ENCODE results near the gene CAPN7. TPM values are rescaled to one million over a fixed set of nuclear protein-coding genes. Genes with fewer than 3 reads are reported as not detected.
"Not testable (repeated sequence)": the region's sequence is repeated elsewhere in the genome, so short reads cannot be mapped to it uniquely, and the experiment has no call there.

The CAPN7 gene
- 100 to 1,000 TPM in 1 of 2 experiments, 10 to 100 TPM in 1; 98.6 to 101 TPM for total RNA-seq
- 10 to 100 TPM; 17.8 to 33.2 (median 21.4) TPM for polyA plus RNA-seq
- total RNA-seq, result 40.5 to 143 (median 86.7) reads per million in 6 experiments

- ATAC-seq (peak; percentile 87 to 89), DNase-seq (peak; percentile 88 to 96 (median 94))
- H3K27ac Mint-ChIP-seq, result peak within 1 kb of the TSS; percentile 91 to 96 (median 94)
- peak within 1 kb of the TSS; percentile 86 to 97 (median 90) for H3K4me3 Mint-ChIP-seq
- H3K27me3 Mint-ChIP-seq, result no peaks in the 10 kb centered on the region
- no peaks in the 10 kb centered on the region for H3K9me3 Mint-ChIP-seq
- H3K4me1 Mint-ChIP-seq, result peaks cover 8 to 46% (median 35%) of the 10 kb centered on the region in 4 donors
- POLR2A ChIA-PET, result interaction anchor here (0.7 to 2.5 kb wide), 18 partner anchors 12 to 1336 kb away, joined by 3 to 9 read pairs (median 4); partner anchors contain the start of genes BTD, CCDC174, HACL1 and METTL6
- H3K36me3 Mint-ChIP-seq, result peaks cover 0 to 17% (median 3%) of the 10 kb centered on the region in 3 donors
Measured at GRCh38 chr3:15205934-15206661, at the start of gene CAPN7. TSS of gene CAPN7 (plus strand) at chr3:15206246. CDS start at chr3:15206496, 250 bp downstream.

- Mint-ChIP-seq H3K27ac (no peak overlapping the region), H3K4me3 (no peak overlapping the region), H3K4me1 (peaks cover 0 to 4% (median 1%) of the 10 kb centered on the region in 4 donors), H3K27me3 (peaks cover 20 to 37% (median 29%) of the 10 kb centered on the region in 5 donors), H3K36me3 (peaks cover 0 to 6% (median 2%) of the 10 kb centered on the region in 3 donors), H3K9me3 (peaks cover 0 to 7% (median 0%) of the 10 kb centered on the region in 9 donors)
- DNase-seq (no peak), ATAC-seq (no peak)
- POLR2A ChIA-PET, result no interaction called here
Measured at GRCh38 chr3:15157441-15157840, 48.6 kb upstream of the CAPN7 start.

DNA sequence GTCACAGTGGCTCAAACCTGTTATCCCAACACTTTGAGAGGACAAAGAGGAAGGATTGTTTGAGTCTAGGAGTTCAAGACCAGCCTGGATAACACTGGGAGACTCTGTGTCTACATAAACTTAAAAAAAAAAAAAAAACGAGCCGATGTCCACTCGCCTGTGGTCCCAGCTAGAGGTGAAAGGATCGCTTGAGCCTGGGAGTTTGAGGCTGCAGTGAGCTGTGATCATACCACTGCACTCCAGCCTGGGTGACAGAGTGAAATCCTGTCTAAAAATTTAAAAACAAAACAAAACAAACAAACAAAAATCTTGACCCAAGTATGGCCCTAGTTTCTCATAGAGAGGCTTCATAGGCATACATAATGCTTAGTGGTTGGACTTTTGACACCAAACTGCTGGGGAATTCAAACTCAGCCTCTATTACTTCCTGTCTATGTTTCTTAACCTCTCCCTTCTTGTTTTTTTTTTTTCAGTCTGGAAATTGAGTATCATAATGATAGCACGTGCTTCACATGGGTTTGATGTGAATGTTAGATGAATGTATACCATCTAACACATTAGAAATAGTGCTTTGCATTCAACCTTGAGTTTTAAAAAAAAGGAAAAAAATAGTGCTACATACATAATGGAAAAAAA lies 46.4 kb upstream of the CAPN7 start:
- DNase-seq (no peak), ATAC-seq (peak in 1 of 2 donors; percentile 46)
- H3K27me3 Mint-ChIP-seq, result peaks cover 12 to 24% (median 18%) of the 10 kb centered on the region in 5 donors
- H3K36me3 Mint-ChIP-seq, result peaks cover 0 to 6% (median 4%) of the 10 kb centered on the region in 3 donors
- H3K27ac Mint-ChIP-seq, result peak overlapping the region in 1 of 10 donors; percentile 40
- peaks cover 0 to 7% (median 4%) of the 10 kb centered on the region in 9 donors for H3K9me3 Mint-ChIP-seq
- H3K4me1 Mint-ChIP-seq, result peaks cover 0 to 4% (median 1%) of the 10 kb centered on the region in 4 donors
- POLR2A ChIA-PET, result no interaction called here
- H3K4me3 Mint-ChIP-seq, result no peak overlapping the region

DNA sequence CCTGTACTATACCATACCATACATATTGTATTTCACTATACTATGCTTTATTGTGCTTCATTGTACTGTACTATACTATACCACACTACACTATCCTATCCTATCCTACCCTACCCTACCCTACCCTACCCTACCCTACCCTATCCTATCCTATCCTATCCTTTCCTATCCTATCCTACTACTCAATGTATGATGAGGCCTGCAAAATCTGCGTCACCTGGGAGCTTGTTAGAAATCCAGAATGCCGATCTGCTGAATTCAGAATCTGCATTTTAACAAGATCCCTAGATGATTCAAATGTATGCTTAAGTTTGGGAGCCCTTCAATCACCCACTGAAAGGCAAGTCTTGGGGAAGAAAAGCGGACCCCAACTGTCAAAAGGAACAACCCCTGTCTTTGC lies 45.4 kb upstream of the CAPN7 start:
- POLR2A ChIA-PET, result no interaction called here
- peaks cover 0 to 4% (median 1%) of the 10 kb centered on the region in 4 donors for H3K4me1 Mint-ChIP-seq
- H3K27me3 Mint-ChIP-seq, result peaks cover 4 to 15% (median 9%) of the 10 kb centered on the region in 5 donors
- no peak for DNase-seq
- H3K36me3 Mint-ChIP-seq, result peaks cover 0 to 6% (median 4%) of the 10 kb centered on the region in 3 donors
- peaks cover 0 to 7% (median 4%) of the 10 kb centered on the region in 9 donors for H3K9me3 Mint-ChIP-seq
- no peak overlapping the region for H3K27ac Mint-ChIP-seq
- no peak overlapping the region for H3K4me3 Mint-ChIP-seq
- ATAC-seq, result no peak

DNA sequence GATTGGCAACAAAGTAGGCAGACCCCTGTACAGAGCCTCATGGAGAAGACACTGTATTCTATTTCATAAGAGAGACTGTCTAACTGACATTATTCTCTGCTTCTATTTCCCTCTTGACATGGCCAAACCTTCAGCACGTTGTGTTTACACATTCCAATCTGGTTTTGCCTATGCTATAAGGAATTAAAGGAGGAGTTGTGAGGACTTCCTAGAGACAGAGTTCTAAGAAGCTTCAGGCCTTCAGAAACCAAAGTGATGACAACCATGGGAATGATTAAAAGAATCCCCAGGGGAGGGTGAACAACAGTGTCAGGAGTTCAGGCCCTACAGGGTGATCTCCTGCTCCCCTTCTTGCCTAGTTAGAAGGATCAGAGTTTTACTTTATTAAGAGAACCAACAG lies 44.9 kb upstream of the CAPN7 start:
- DNase-seq (no peak), ATAC-seq (no peak)
- H3K4me1 Mint-ChIP-seq, result peaks cover 0 to 4% (median 1%) of the 10 kb centered on the region in 4 donors
- H3K27ac Mint-ChIP-seq, result no peak overlapping the region
- H3K27me3 Mint-ChIP-seq, result peaks cover 0 to 11% (median 6%) of the 10 kb centered on the region in 5 donors
- POLR2A ChIA-PET, result no interaction called here
- H3K9me3 Mint-ChIP-seq, result peaks cover 0 to 7% (median 4%) of the 10 kb centered on the region in 9 donors
- no peak overlapping the region for H3K4me3 Mint-ChIP-seq
- peaks cover 0 to 6% (median 4%) of the 10 kb centered on the region in 3 donors for H3K36me3 Mint-ChIP-seq

- H3K4me3 Mint-ChIP-seq, H3K4me1 Mint-ChIP-seq, ATAC-seq, H3K9me3 Mint-ChIP-seq, H3K27ac Mint-ChIP-seq, H3K27me3 Mint-ChIP-seq, DNase-seq, POLR2A ChIA-PET, H3K36me3 Mint-ChIP-seq: not testable (repeated sequence)
Measured at GRCh38 chr3:15163656-15164055, 42.4 kb upstream of the CAPN7 start.

DNA sequence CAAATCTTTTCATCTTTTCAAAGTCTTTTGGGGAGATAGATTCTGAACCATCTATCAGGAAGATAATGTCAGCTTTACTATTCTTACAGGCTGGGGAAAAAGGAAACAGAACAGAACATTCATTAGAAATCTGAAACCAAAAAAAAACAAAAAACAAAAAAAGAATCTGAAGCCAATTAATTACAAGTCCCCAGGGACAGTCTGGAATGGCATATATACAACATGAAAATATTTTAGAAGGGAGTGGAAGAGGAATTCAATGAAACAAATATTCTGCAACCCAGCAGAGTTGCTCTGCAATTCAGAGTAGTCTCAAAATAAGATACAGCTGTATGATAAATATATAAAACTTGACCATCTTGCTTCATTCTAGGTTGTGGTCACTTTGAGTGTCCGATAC lies 41.7 kb upstream of the CAPN7 start:
- H3K36me3 Mint-ChIP-seq, result peaks cover 0 to 2% (median 0%) of the 10 kb centered on the region in 3 donors

DNA sequence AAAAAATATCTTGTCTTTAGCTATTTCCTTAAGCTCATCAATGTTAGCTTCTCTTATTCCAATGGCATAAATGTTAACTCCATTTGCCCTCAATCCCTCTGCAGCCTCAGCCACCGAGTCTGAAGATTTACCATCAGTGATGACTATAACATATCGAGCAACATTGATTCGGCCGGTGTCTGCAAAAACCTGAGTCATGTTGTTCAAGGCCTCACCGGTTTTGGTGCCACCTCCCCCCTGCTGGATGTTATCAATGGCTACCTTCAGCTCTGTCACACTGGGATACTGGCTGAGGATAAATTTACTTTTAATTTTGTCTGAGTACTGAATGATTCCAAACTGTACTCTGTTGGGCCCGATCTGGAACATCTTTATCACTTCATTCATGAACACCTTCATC lies 41.0 kb upstream of the CAPN7 start:
- POLR2A ChIA-PET, result no interaction called here
- no peak for DNase-seq
- no peak for ATAC-seq
- Mint-ChIP-seq H3K9me3 (peaks cover 0 to 4% (median 0%) of the 10 kb centered on the region in 9 donors), H3K4me1 (no peaks in the 10 kb centered on the region), H3K27me3 (peaks cover 0 to 3% (median 0%) of the 10 kb centered on the region in 5 donors), H3K36me3 (peaks cover 0 to 2% (median 0%) of the 10 kb centered on the region in 3 donors), H3K4me3 (no peak overlapping the region), H3K27ac (no peak overlapping the region)

More for the DNA sequence above, 41.7 kb upstream of the CAPN7 start:
- no peak for DNase-seq
- H3K9me3 Mint-ChIP-seq, result peaks cover 0 to 4% (median 0%) of the 10 kb centered on the region in 9 donors
- POLR2A ChIA-PET, result no interaction called here
- no peak for ATAC-seq
- peaks cover 0 to 3% (median 0%) of the 10 kb centered on the region in 5 donors for H3K27me3 Mint-ChIP-seq
- no peak overlapping the region for H3K27ac Mint-ChIP-seq
- no peak overlapping the region for H3K4me3 Mint-ChIP-seq
- H3K4me1 Mint-ChIP-seq, result peaks cover 0 to 4% (median 1%) of the 10 kb centered on the region in 4 donors

- H3K27me3 Mint-ChIP-seq, ATAC-seq, H3K9me3 Mint-ChIP-seq, H3K4me1 Mint-ChIP-seq, DNase-seq, POLR2A ChIA-PET, H3K4me3 Mint-ChIP-seq, H3K36me3 Mint-ChIP-seq: not testable (repeated sequence)
- peak overlapping the region in 1 of 10 donors; percentile 5 for H3K27ac Mint-ChIP-seq
Measured at GRCh38 chr3:15166391-15166790, 39.7 kb upstream of the CAPN7 start.

GRCh38 chr3:15171096-15171495 lies 35.0 kb upstream of the CAPN7 start:
- POLR2A ChIA-PET, result no interaction called here
- ATAC-seq, result no peak

DNA sequence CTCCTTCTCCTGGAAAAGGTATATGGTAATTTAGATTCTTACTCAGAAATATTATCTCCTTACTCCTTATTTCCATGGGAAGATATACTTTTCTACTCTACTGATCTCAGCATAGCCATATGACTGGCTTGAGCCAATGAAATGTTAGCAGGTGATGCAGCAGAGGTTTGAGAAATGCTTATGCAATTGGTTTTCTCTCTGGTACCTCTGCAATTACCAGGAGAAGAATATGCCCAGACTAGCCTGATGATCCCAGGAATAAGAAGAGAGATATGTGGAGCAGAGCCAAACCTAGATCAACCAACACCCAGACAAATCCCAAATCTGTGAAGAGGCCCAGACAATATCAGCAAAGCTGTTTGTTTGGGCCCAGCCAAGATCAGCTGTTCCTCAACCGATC lies 33.2 kb upstream of the CAPN7 start:
- POLR2A ChIA-PET, result no interaction called here
- no peak for ATAC-seq
- Mint-ChIP-seq H3K4me1 (no peaks in the 10 kb centered on the region), H3K27me3 (peaks cover 7 to 26% (median 18%) of the 10 kb centered on the region in 5 donors), H3K9me3 (no peaks in the 10 kb centered on the region), H3K36me3 (no peaks in the 10 kb centered on the region), H3K27ac (no peak overlapping the region), H3K4me3 (no peak overlapping the region)
- DNase-seq, result no peak

More at GRCh38 chr3:15171096-15171495, 35.0 kb upstream of the CAPN7 start:
- Mint-ChIP-seq H3K9me3 (no peaks in the 10 kb centered on the region), H3K36me3 (no peaks in the 10 kb centered on the region), H3K27me3 (peaks cover 7 to 24% (median 16%) of the 10 kb centered on the region in 5 donors), H3K4me3 (no peak overlapping the region), H3K27ac (no peak overlapping the region), H3K4me1 (no peaks in the 10 kb centered on the region)
- no peak for DNase-seq

DNA sequence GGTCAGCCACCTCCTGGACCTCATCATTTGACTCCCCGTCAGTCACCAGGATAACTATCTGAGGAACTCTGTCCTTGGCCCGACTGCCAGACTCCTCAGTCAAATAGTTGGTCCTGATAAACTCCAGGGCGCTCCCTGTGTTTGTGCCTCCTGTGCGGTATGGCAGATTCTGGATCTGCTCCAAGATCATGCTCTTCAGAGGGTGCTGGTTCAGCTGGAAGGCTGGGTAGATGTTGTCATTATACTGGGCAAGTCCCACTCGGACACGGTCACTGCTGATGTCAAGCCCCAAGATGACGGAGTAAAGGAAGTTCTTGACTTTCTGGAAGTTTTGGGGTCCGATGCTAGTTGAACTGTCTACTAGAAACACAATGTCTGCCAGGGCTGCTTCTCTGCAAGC lies 31.1 kb upstream of the CAPN7 start:
- no peak overlapping the region for H3K4me3 Mint-ChIP-seq

DNA sequence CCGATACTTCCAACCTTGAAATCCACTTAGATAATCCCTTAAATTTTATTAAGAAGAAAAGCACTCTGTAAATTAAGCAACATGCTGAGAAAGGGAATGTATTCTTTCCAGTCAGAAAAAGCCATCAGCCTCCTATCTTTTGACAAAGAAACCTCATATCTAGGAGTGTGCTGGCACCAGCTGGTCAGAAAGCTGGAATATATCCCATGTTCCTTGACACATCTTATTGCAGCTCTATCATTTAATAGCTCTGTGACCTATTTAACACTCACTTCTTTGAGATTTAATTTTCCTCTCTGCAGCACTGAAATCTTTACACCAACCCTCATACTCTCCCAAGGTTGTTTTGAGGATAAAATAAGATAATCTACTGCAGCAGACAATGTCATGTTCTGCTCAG lies 30.4 kb upstream of the CAPN7 start:
- POLR2A ChIA-PET, result interaction anchor here (0.6 kb wide), 1 partner anchor 1683 kb away, joined by 3 read pairs; no protein-coding TSS in a partner anchor
- DNase-seq (no peak), ATAC-seq (no peak)
- H3K4me3 Mint-ChIP-seq, result no peak overlapping the region
- H3K36me3 Mint-ChIP-seq, result no peaks in the 10 kb centered on the region
- no peaks in the 10 kb centered on the region for H3K9me3 Mint-ChIP-seq
- H3K4me1 Mint-ChIP-seq, result peaks cover 0 to 6% (median 5%) of the 10 kb centered on the region in 4 donors
- no peak overlapping the region for H3K27ac Mint-ChIP-seq
- peaks cover 7 to 35% (median 25%) of the 10 kb centered on the region in 5 donors for H3K27me3 Mint-ChIP-seq

More for the DNA sequence above, 31.1 kb upstream of the CAPN7 start:
- peaks cover 7 to 35% (median 25%) of the 10 kb centered on the region in 5 donors for H3K27me3 Mint-ChIP-seq
- no peaks in the 10 kb centered on the region for H3K9me3 Mint-ChIP-seq
- H3K27ac Mint-ChIP-seq, result no peak overlapping the region
- H3K36me3 Mint-ChIP-seq, result no peaks in the 10 kb centered on the region
- H3K4me1 Mint-ChIP-seq, result peaks cover 0 to 4% (median 3%) of the 10 kb centered on the region in 4 donors
- POLR2A ChIA-PET, result no interaction called here
- no peak for ATAC-seq
- no peak for DNase-seq
